Peyer's patch (tissue), 4 donors: Measurements from ENCODE around the gene DPF3.

Source experiments
- CTCF ChIP-seq, 6 experiments: fragments of 450-650 bp in 4 of 6; fragments of 200-600 bp in 2 of 6; sonication (generic) in 1 of 6; IDR thresholded peaks; one replicate each; pipeline ENCODE4 v1.5.1; 2017 to 2019; ENCODE audit warnings: antibody characterized with exemption in 6 of 6, mild to moderate bottlenecking in 3 of 6, moderate library complexity in 1 of 6
- POLR2A ChIP-seq, 2 donors: fragments of 450-650 bp; IDR thresholded peaks; one replicate each; pipeline ENCODE4 v1.5.1; 2017; ENCODE audit warnings: antibody characterized with exemption in 2 of 2, mild to moderate bottlenecking in 2 of 2, moderate library complexity in 2 of 2

GRCh38 chr14:72605096-72605920, 288.6 kb downstream of the DPF3 start:
- no peak for TF ChIP-seq CTCF (IDR thresholded peaks at IDR 0.05)
- TF ChIP-seq POLR2A (IDR thresholded peaks at IDR 0.05): no peak
